SH-SY5Y (cell line): ENCODE measurements around the gene KRT2.

Experiments used
- GATA2 ChIP-seq: IDR thresholded peaks from 2 replicates; pipeline ENCODE4 v1.6.1; 2011; ENCODE audit warnings: mild to moderate bottlenecking, low read depth, low read length
- GATA3 ChIP-seq: IDR thresholded peaks from 2 replicates; pipeline ENCODE4 v1.6.1; 2011; ENCODE audit warnings: low read depth, mild to moderate bottlenecking, low read length, moderate library complexity

The KRT2 gene

DNA sequence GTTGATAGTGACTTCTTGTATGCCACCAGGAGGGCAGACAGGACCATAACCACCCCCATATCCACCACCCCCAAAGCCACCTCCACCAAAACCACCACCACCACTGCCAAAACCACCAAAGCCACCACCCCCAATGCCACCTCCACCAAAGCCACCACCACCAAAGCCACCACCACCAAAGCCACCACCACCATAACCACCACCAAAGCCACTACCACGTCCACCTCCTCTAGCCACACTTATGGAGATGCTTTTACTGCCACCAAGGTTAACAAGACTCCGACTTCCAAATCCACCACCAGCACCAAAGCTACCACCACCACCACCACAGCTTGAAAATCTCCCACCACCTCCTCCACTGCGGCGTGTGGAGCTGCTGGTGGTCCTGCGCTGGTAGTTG, 27.9 kb upstream of the KRT2 start:
- TF ChIP-seq GATA3 (no peak), GATA2 (no peak)

DNA sequence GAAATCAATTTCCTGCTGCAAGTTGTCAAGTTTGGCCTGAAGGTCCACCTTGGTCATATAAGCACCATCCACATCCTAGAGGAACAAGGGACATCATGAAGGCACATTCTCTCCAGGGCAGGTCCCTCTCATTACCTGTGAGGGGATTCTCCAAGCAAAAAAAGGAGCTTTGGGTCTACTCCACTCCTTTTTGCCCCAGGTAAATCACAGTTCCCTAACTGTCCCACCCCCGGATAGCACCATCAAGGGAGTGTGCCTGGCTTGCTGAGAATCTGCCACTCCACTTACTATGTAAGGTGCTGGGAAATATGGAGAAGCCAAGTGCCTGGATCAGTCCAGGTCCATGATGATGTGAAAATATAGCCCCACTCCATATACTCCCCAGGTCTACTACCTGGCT, 25.7 kb upstream of the KRT2 start:
- no peak for TF ChIP-seq GATA3
- no peak for TF ChIP-seq GATA2

DNA sequence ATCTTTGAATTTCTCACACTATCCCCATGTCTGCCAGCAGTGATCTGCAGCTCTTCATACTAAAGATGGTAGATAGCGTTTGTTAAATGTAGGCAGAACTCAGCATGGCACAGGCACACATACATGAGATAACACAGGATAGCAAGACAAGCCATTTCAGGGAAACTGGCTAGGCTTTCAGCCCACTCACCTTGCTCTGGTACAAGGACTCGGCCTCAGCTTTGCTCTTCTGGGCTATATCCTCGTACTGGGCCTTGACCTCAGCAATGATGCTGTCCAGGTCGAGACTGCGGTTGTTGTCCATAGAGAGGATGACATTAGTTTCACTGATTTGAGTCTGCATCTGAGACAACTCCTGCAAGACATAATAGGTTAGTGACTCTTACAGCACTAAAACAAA, 25.1 kb upstream of the KRT2 start:
- TF ChIP-seq GATA2: no peak
- no peak for TF ChIP-seq GATA3

DNA sequence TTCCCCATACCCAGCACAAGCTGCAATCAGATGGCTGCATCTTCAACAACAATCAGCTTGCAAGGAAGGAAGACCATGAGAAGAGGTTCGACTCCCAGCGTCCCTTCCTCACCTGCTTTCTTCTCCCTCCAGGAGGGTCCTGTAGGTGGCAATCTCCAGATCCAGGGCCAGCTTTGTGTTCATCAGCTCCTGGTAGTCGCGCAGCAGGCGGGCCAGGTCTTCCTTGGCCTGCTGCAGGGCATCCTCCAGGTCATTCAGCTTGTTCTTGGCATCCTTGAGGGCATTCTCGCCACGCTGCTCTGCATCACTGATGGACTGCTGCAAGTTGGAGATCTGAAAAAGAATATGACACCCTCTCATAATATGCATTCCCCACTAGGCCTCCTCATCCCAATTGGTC, 24.2 kb upstream of the KRT2 start:
- no peak for TF ChIP-seq GATA2

DNA sequence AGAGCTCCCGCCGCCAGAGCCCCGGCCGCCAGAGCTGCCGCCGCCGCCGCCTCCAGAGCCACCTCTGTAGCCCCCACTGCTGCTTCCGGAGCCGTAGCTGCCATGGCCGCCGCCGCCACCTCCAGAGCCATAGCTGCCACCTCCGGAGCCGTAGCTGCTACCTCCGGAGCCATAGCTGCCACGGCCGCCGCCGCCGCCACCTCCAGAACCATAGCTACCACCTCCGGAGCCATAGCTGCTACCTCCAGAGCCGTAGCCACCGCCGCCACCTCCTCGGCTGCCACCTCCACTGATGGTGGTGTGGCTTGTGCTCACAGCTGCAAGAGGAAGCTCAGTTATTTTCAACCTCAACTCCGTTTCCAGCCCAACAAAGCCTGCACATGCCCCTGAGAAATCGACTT, 23.3 kb upstream of the KRT2 start:
- TF ChIP-seq GATA2 (no peak), GATA3 (no peak)

DNA sequence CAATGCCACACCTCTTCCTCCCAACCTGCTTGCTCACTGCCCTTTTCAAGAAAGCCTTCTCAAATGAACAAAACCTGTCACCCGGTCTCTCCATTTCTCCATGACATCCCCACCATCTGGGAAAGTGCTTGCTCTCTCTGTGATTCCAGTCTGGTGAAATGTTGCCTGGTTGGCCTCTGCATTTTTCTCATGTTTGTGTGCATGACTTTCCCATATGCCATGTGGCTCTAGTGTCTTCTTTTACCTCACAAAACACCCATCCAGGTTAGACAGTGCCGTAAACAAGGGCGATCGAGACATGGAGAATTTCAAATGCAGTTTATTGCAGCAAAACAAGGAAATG, 22.4 kb upstream of the KRT2 start:
- TF ChIP-seq GATA2: no peak

DNA sequence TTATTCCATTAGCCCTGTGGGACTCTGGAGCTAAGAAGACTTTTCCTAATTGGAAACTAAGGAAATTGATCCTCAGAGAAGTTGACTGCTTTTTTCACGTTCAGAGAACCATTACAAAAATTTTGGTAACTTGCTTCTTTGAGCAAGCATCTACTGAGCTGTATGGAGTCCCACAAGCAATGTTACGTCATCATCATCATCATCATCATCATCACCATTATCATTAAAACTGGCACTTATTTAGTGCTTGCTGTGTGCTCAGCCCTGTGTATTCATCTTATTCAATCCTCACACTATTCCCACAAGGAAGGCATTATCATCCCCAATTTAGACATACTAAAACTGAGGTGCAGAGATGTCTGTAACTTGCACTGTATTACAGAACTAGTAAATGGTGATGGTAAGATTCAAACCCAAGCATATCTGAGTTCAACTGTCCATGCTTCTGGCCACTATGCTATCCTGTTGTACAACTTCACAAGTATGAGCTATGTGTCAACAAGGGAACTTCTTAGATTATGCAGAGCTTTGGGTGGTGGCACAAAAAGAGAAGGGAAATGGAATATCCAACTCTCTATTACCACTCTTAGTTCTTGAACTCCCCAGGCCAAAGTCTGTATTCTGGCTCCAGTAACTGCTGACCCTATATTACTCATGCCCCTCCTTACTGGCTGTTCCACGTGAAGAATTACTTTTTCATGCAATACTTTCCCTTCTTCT, 21.9 kb upstream of the KRT2 start:
- no peak for TF ChIP-seq GATA3
- TF ChIP-seq GATA2: no peak

DNA sequence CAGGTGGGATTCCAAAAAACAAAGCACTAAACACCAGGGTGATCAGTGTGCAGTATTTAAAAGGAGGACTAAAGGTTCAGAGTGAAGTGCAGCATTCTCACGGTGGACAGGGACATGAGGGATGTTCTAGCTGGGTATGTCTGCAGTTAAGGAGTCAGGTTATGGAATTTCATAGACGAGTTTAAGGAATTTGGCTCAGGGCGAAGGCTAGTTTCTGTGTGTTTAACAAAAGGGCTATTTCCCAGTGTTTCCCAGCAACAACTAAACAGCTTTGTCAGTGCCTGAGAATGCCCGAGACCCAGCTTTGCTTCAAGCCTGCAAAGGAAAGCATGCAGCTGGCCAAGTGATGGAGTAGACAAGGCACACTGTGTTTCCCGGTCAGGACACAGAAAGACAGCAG, 21.2 kb upstream of the KRT2 start:
- no peak for TF ChIP-seq GATA2
- no peak for TF ChIP-seq GATA3

DNA sequence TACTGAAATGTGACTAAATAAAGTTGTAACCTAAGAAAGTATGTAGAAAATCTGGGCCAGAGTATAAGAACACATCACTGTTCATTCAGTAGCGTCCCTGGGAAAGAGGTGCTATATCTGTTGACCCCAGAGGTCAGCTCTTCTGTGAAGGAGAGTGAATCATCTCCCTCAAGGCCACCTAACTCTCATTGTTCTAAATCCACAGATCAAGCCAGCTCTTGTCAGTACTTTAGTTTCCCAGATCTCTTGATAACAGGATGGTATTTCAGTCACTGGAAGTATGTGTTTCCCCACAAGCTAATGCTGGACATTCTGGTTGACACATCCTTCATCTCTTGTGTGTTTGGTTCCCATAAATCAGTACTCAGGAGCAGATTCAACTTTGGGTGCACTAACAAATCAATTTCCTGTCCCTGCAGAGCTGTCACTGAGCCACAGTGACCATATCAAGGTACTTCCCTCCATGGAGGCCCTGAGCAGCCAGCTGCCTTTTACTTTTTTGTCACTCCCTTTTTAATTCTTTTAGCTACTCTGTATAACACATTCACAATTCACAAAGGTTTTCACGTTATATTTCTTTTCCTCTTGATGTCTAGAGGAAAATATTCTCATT, 20.4 kb upstream of the KRT2 start:
- TF ChIP-seq GATA3: no peak

DNA sequence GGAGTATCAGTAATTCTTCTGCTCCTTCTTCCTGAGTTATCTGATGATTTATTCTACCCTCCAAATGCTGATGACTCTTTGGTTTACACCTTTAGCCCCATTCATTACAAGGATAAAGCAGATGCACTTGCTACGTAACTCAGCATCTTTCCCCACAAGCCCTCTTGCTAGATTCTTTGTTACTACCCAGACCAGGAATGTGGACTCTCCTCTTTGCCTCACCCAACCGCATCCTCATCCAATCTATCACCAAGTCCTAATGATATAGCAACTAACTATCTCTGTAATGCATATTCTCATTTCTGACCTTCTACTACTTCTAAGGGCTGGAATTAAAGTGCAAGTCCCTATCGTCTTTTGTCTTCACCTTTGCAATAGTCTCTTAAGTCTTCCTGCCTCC, 18.9 kb upstream of the KRT2 start:
- no peak for TF ChIP-seq GATA2
- TF ChIP-seq GATA3: no peak

DNA sequence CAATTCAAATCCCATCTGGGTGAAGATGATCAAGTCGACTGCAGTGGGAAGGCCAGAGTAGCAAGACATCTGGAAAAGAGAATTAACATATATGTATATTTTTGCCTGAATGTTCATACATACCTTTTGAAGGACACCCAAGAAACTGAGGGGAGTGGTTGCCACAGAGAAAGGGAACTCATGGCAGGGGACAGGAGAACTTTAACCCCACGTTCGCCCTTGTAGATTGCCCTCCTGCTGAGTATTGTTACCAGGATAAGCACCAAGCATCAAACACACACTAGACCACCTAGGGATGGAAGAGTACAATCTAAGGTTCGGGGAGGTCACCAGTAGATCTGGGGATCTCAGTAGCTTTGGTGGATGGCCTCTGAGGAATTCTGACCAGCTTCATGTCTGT, 18.5 kb upstream of the KRT2 start:
- TF ChIP-seq GATA2 (no peak), GATA3 (no peak)

DNA sequence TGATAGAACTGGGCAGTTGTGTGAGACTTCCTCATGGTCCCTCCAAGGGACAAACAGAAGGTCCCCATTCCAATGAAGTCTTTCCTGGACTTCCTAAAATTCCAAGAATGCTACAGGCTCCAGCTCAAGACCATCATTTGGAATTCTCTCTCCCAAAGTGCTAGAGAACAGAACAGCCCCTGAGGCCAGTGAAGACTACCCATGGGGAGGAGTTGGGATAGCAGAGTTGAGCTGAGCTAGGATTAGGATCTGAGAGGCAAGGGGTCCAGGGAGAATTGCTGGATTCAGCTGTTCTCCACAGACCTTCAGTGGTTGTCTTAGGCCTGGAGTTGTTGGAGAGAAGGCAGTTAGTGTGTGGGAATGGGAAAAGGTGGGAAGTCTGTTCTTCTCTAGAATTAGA, 17.4 kb upstream of the KRT2 start:
- TF ChIP-seq GATA2 (no peak), GATA3 (no peak)

DNA sequence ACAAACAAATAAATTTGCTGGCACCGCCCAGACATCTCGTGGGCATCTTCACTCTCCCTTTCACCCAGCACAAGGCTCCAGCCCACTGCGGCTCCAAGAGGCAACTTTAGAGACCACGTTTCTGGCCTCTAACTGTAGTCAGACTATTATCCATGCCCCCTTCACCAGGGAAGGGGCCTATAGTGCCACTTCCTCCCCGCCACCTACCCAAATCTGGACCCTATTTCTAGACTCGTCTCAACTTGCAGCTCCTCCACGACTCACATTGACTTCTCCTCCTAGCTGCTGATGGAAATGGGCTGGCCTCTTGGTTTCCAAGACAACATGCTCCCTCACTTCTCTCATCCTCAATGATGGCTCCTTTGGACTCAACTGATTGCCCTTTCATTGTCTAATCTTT, 15.9 kb upstream of the KRT2 start:
- no peak for TF ChIP-seq GATA2
- no peak for TF ChIP-seq GATA3

DNA sequence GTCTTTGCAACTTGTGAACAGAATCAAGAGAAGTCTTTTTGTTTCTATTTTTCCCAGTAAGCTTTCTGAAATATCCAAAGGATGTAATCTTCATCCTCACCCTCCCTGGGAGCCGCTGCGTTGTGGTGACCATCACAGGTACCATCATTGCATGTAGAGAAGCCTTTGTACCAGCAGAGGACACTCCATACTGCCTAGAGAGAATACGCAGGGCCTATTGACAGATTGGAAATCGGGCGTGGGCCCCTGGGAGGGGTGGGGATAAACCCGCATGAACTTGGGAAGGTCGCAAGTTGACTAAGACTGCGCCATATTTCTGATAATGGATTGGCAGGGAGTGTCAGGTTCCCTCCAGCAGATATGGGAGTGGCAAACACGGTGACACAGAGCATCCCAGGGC, 15.5 kb upstream of the KRT2 start:
- no peak for TF ChIP-seq GATA2
- TF ChIP-seq GATA3: no peak

DNA sequence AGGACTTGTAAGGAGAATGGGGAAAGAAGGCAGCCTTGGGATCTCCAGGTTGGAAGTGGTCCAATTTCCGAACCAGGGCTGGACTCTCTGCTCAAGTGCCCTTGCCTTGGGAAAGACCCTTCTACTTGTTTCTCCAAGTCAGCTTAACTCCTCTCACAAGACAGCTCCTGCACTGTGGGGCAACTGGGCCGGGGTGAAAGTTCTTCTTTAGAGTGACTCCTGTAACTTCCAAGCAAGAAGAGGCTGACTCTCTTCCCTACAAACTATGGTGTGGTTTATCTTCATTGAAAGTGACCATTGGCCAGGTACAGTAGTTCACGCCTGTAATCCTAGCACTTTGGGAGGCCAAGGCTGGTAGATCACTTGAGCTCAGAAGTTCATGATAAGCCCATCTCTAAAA, 14.5 kb upstream of the KRT2 start:
- TF ChIP-seq GATA3 (no peak), GATA2 (no peak)

DNA sequence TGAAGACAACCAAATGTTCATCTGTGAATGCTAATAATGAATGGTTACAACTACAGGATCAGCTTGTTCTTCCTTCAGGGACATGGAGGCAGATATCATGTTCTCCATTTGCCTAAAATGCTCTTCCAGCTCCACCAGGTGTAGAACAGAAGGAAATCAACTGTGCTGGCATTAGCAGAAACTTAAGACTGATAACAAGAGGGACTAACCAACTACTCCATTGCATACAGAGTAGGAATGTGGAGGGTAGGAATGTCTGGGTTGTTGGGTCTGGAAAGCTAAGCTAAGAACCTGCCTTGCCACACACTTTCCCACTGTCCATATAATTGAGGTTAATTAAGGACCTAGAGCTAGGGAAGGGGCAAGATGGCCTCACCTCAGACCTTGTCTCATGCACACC, 11.4 kb upstream of the KRT2 start:
- TF ChIP-seq GATA2 (no peak), GATA3 (no peak)

DNA sequence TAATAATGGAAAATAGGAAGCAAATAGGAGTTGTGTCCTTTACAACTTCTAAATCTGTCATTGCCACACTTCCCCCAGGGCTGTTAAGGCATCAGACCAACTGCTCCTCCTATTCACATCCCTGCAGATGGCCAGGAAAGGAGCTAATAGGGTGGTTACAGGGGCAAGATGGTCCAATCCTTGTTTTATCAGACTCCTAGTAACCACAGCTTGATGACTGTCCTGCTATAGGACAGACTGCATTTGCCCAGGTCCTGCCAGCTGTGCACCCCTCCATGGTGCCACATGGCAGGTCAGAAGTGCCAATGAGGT, 10.9 kb upstream of the KRT2 start:
- TF ChIP-seq GATA2: no peak
- no peak for TF ChIP-seq GATA3

DNA sequence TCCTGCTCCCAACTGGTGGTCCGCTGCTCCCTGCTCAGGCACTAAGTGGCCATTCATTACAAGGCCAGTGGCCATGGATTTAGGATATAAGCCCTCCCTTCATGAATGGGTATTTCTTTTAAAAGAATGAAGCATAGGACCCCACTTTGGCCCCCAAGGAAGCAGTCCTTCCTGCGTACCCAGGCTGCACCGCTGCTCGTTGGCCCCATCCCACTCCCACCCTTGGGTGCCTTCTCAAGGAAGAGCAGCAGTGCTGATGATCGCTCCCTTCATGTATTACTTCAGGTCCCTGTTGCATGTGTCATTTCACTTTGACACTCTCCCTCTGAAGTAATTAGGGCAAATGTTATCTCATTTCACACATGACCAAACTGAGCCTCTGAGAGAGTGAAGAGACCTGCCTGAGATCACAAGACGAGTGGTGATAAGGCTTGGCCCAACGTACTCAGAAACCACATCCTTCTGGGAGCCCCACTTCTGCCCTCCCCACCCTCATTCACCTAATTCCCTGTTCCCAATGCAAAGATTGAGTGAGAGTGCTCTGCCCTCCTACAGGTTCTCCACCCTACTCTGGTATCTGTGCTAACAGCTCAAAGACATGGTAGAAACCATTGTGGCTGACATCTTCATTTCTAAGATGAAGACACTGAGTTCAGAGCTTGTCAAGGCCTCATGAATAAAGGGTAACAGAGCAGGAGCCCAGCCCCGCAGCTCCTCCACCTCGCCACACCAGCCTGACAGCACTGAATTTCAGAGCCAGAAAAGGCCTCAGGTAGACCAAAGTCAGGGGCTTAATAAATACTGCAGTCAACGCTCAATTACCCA, 10.3 kb upstream of the KRT2 start:
- TF ChIP-seq GATA2 (no peak), GATA3 (no peak)
